Colonic mucosa (tissue), 4 donors: ENCODE measurements around the gene HNF1B. TPM values are rescaled to one million over a fixed set of nuclear protein-coding genes. Genes with fewer than 3 reads are reported as not detected.
A peak's percentile ranks its signal among the peaks of the same experiment; 100 is the strongest.

Experiments
- DNase-seq: peaks from one replicate; pipeline ENCODE4 v3.0.0-alpha.2; 2020
- H3K27ac ChIP-seq: fragments of 200-600 bp; one replicate; pipeline ENCODE4 v1.8.0; 2021
- H3K27me3 ChIP-seq: fragments of 200-600 bp; one replicate; pipeline ENCODE4 v1.8.0; 2021
- H3K36me3 ChIP-seq: fragments of 200-600 bp; one replicate; pipeline ENCODE4 v1.8.0; 2021
- H3K4me1 ChIP-seq: fragments of 200-600 bp; one replicate; pipeline ENCODE4 v1.8.0; 2021; ENCODE audit warnings: mild to moderate bottlenecking
- H3K4me3 ChIP-seq: fragments of 200-600 bp; one replicate; pipeline ENCODE4 v1.8.0; 2021
- H3K9ac ChIP-seq, 2 donors: one replicate each; pipeline ENCODE4 v1.7.0; 2013; ENCODE audit warnings: control low read depth in 2 of 2, low read depth in 2 of 2, low read length in 2 of 2
- H3K9me3 ChIP-seq: fragments of 200-600 bp; one replicate; pipeline ENCODE4 v1.8.0; 2021
- intact Hi-C: fragments of 100-400 bp; cut with DNase I; formaldehyde crosslinking; loops from one replicate; pipeline ENCODE4 v1.14.1; 2022
- total RNA-seq, 2 donors: library from RNA; stranded (reverse); fragmentation: NEBNext Ultra II Directional in 1 of 2; extraction: Animal tissue kit (Norgen Biotek cat#: 25700) in 1 of 2; gene quantifications; one replicate each; pipeline ENCODE4 v1.2.1, GENCODE V29; 2021
- TF ChIP-seq, protein P1 (sequence below): fragments of 200-600 bp; IDR thresholded peaks from one replicate; pipeline ENCODE4 v1.8.0; 2022; ENCODE audit warnings: antibody characterized with exemption, mild to moderate bottlenecking
- donor health status: healthy.
- donor health status: DM: no; HTN: no; CAD: no.
- donor health status: DM: no; HTN: no; CAD: no.

The HNF1B gene
- total RNA-seq, 2 donors from 2014 or later: 28.0 to 34.8 TPM

DNA sequence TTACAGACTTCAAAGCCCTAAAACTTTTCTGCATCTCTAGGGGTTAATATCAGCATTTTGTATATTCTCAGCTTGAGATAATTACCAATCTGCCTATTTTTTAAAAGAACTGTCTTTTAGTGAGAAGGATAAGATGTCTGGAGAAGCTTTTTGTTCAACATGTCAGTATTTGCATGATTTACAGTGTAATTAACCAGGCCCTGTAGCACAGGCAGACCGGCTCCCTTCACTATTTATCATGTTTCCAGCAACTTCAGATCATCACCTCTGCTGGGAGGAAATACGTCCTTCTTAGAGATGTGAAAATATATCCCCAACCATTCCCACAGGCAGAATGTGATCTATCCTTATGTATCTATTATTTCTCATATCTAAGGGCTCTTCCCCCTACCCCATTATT is 93.0 kb downstream of the HNF1B start:
- Histone ChIP-seq H3K4me1 (no peaks in the 10 kb centered on the region), H3K36me3 (no peaks in the 10 kb centered on the region), H3K4me3 (no peak overlapping the region), H3K9me3 (no peaks in the 10 kb centered on the region), H3K9ac (no peak overlapping the region), H3K27ac (no peak overlapping the region), H3K27me3 (no peaks in the 10 kb centered on the region)
- intact Hi-C loops: loop anchor here (10.0 kb wide), 1 partner anchor 113 kb away; no protein-coding TSS in a partner anchor
- DNase-seq: no peak
- TF ChIP-seq, protein P1, sequence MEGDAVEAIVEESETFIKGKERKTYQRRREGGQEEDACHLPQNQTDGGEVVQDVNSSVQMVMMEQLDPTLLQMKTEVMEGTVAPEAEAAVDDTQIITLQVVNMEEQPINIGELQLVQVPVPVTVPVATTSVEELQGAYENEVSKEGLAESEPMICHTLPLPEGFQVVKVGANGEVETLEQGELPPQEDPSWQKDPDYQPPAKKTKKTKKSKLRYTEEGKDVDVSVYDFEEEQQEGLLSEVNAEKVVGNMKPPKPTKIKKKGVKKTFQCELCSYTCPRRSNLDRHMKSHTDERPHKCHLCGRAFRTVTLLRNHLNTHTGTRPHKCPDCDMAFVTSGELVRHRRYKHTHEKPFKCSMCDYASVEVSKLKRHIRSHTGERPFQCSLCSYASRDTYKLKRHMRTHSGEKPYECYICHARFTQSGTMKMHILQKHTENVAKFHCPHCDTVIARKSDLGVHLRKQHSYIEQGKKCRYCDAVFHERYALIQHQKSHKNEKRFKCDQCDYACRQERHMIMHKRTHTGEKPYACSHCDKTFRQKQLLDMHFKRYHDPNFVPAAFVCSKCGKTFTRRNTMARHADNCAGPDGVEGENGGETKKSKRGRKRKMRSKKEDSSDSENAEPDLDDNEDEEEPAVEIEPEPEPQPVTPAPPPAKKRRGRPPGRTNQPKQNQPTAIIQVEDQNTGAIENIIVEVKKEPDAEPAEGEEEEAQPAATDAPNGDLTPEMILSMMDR: no peak

DNA sequence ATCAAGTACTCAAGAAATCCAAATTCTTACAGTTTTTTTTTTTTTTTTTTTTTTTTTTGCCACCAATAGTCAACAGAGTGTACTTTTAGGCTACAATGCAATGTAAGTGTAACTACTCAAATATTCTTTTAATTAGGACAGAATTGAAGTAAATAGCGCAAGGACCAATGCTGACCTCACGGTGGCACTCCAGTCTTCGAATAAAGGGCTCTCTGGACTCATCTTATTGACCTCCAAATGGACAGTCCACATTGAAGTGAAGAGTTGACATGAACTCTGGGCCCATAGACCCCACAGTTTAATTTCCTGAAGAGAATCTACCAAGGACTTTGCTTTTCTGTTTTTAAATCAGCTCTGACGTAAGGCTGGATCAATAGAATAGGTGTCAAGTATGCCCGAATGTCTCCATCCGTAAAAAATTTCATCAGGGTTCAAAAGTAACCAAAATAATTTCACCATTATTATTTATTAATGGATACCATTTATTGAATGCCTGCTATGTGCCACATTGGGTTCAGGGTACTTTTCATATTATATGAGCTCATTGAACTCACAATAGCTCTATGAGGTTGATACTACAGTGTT is 94.3 kb downstream of the HNF1B start:
- Histone ChIP-seq H3K4me1 (no peaks in the 10 kb centered on the region), H3K4me3 (no peak overlapping the region), H3K9me3 (no peaks in the 10 kb centered on the region), H3K9ac (no peak overlapping the region), H3K36me3 (no peaks in the 10 kb centered on the region), H3K27me3 (no peaks in the 10 kb centered on the region), H3K27ac (no peak overlapping the region)
- TF ChIP-seq, protein P1: peak; percentile 13
- peak; percentile 44 for DNase-seq
- intact Hi-C loops: loop anchor here (10.0 kb wide), 1 partner anchor 114 kb away; no protein-coding TSS in a partner anchor

DNA sequence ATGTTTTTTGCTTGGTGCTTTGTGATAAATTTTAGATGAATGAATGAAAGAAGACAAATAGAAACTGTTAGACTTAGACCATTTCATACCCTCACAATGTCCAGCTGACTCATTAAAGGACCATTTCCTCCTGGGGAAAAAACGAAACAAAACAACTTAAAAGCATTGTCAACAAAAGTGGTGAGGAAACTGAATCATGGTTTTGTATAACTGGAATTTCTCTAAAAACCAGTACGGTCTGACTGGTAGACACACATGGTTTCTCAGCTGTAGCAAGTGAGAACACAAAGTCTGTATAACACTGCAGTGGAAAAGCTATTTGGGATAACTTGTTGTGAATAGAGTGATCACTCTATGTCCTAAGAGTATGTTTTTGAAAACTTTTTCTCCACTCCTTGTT is 96.3 kb downstream of the HNF1B start:
- H3K9me3 ChIP-seq: no peaks in the 10 kb centered on the region
- H3K9ac ChIP-seq: no peak overlapping the region
- TF ChIP-seq, protein P1: no peak
- no peak overlapping the region for H3K27ac ChIP-seq
- intact Hi-C loops: no loop called here
- DNase-seq: no peak
- no peaks in the 10 kb centered on the region for H3K36me3 ChIP-seq
- no peaks in the 10 kb centered on the region for H3K4me1 ChIP-seq
- H3K4me3 ChIP-seq: no peak overlapping the region
- H3K27me3 ChIP-seq: no peaks in the 10 kb centered on the region

DNA sequence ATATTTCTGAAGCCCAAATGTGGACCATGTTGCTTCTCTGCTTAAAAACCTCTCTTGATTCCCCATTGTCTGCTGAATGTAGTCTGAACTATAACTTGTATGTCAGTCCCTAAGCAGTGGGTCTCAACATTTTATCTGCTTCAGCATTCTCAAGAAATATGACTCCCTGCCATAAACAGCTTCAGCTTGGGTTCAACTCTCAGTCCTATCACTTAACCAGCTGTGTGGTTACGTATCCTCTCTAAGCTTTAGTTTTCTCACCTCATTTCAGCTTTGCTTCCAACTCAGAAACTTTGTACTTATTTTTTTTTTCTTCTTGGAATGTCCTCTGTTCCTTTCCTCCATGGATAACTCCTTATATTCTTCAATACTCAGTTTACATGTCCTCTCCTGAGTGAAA is 97.0 kb downstream of the HNF1B start:
- TF ChIP-seq, protein P1: no peak
- DNase-seq: no peak
- H3K9me3 ChIP-seq: no peaks in the 10 kb centered on the region
- H3K9ac ChIP-seq: no peak overlapping the region
- H3K4me1 ChIP-seq: no peaks in the 10 kb centered on the region
- H3K4me3 ChIP-seq: no peak overlapping the region
- intact Hi-C loops: no loop called here
- no peaks in the 10 kb centered on the region for H3K27me3 ChIP-seq
- no peak overlapping the region for H3K27ac ChIP-seq
- H3K36me3 ChIP-seq: no peaks in the 10 kb centered on the region

DNA sequence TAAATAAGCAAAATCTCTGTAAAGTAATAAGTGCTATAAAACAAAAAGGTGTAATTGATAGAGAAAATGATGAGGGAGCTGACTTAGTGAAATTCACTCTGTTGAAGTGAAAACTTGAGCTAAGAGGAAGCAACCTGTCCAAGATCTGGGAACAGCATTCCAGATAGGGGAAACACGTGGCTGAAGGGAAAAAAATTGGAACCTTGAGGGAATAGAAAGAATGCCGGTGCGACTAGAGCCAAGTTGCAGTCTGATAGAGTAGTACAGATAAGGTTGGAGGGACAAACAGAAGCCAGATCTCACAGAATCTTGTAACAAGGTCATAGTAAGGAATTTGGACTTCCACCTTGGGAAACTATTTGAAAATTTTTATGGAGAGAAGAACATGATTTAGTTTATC is 101.0 kb downstream of the HNF1B start:
- Histone ChIP-seq H3K27me3 (no peaks in the 10 kb centered on the region), H3K9ac (peak overlapping the region in 1 of 2 donors; percentile 83), H3K4me1 (peaks cover 9% of the 10 kb centered on the region), H3K36me3 (no peaks in the 10 kb centered on the region), H3K4me3 (no peak overlapping the region), H3K27ac (no peak overlapping the region), H3K9me3 (no peaks in the 10 kb centered on the region)
- TF ChIP-seq, protein P1: no peak
- no peak for DNase-seq
- intact Hi-C loops: no loop called here
